ENCODE data around the gene LAG3. TPM values are rescaled to one million over a fixed set of nuclear protein-coding genes. Genes with fewer than 3 reads are reported as not detected.

The LAG3 gene
- total RNA-seq, 1 experiment from 2014 or later, result not detected

GRCh38 chr12:6767353-6768319, 4.7 kb upstream of the LAG3 start:
- Histone ChIP-seq H3K36me3 (peaks cover 37% of the 10 kb centered on the region), H3K9me3 (no peaks in the 10 kb centered on the region), H3K4me3 (peak overlapping the region; percentile 90), H3K27me3 (no peaks in the 10 kb centered on the region)
- no peak for DNase-seq

GRCh38 chr12:6768437-6768914, 3.8 kb upstream of the LAG3 start:
- Histone ChIP-seq H3K4me3 (peak overlapping the region; percentile 90), H3K9me3 (no peaks in the 10 kb centered on the region), H3K27me3 (no peaks in the 10 kb centered on the region), H3K36me3 (peaks cover 37% of the 10 kb centered on the region)
- peak; percentile 48 for DNase-seq

- Histone ChIP-seq H3K4me3 (no peak overlapping the region; the same call in 1 of the 2 replicates), H3K27me3 (no peaks in the 10 kb centered on the region), H3K9me3 (no peaks in the 10 kb centered on the region), H3K36me3 (peaks cover 37% of the 10 kb centered on the region)
- peak; percentile 24 for DNase-seq
These were observed 3.3 kb upstream of the LAG3 start for GRCh38 chr12:6768990-6769389.

- Histone ChIP-seq H3K27me3 (no peaks in the 10 kb centered on the region), H3K4me3 (no peak overlapping the region), H3K36me3 (peaks cover 37% of the 10 kb centered on the region), H3K9me3 (no peaks in the 10 kb centered on the region)
- no peak for DNase-seq
These were observed 2.7 kb upstream of the LAG3 start for GRCh38 chr12:6769666-6770065.

GRCh38 chr12:6770094-6770493, 2.2 kb upstream of the LAG3 start:
- H3K36me3 ChIP-seq, result peaks cover 37% of the 10 kb centered on the region
- DNase-seq, result no peak
- no peak overlapping the region for H3K4me3 ChIP-seq
- H3K27me3 ChIP-seq, result no peaks in the 10 kb centered on the region
- no peaks in the 10 kb centered on the region for H3K9me3 ChIP-seq

GRCh38 chr12:6770600-6770999, 1.7 kb upstream of the LAG3 start:
- Histone ChIP-seq H3K27me3 (no peaks in the 10 kb centered on the region), H3K36me3 (peaks cover 37% of the 10 kb centered on the region), H3K4me3 (no peak overlapping the region), H3K9me3 (no peaks in the 10 kb centered on the region)
- no peak for DNase-seq

GRCh38 chr12:6771091-6771495, 1.2 kb upstream of the LAG3 start:
- DNase-seq, result no peak
- peaks cover 37% of the 10 kb centered on the region for H3K36me3 ChIP-seq
- no peak overlapping the region for H3K4me3 ChIP-seq
- H3K27me3 ChIP-seq, result no peaks in the 10 kb centered on the region
- H3K9me3 ChIP-seq, result no peaks in the 10 kb centered on the region

GRCh38 chr12:6771509-6772330, 600 bp upstream of the LAG3 start:
- peaks cover 37% of the 10 kb centered on the region for H3K36me3 ChIP-seq
- no peak overlapping the region for H3K4me3 ChIP-seq
- no peak for DNase-seq

GRCh38 chr12:6772726-6773589, 638 bp downstream of the LAG3 start:
- no peaks in the 10 kb centered on the region for H3K27me3 ChIP-seq
- no peak overlapping the region for H3K4me3 ChIP-seq
- H3K36me3 ChIP-seq, result peaks cover 33% of the 10 kb centered on the region
- H3K9me3 ChIP-seq, result no peaks in the 10 kb centered on the region
- DNase-seq, result no peak

More at GRCh38 chr12:6771509-6772330, 600 bp upstream of the LAG3 start:
- no peaks in the 10 kb centered on the region for H3K27me3 ChIP-seq
- H3K9me3 ChIP-seq, result no peaks in the 10 kb centered on the region

- Histone ChIP-seq H3K36me3 (peaks cover 25% of the 10 kb centered on the region), H3K9me3 (no peaks in the 10 kb centered on the region), H3K27me3 (no peaks in the 10 kb centered on the region), H3K4me3 (no peak overlapping the region)
- DNase-seq, result no peak
These were observed 1.5 kb downstream of the LAG3 start for GRCh38 chr12:6773590-6774351.

GRCh38 chr12:6774499-6775062, 2.3 kb downstream of the LAG3 start:
- Histone ChIP-seq H3K9me3 (no peaks in the 10 kb centered on the region), H3K36me3 (peaks cover 18% of the 10 kb centered on the region), H3K27me3 (no peaks in the 10 kb centered on the region), H3K4me3 (no peak overlapping the region)
- no peak for DNase-seq

- Histone ChIP-seq H3K27me3 (no peaks in the 10 kb centered on the region), H3K9me3 (no peaks in the 10 kb centered on the region), H3K36me3 (peaks cover 12% of the 10 kb centered on the region), H3K4me3 (no peak overlapping the region)
- DNase-seq, result no peak
These were observed 3.2 kb downstream of the LAG3 start for GRCh38 chr12:6775185-6776174.

GRCh38 chr12:6777386-6777785, 5.1 kb downstream of the LAG3 start:
- DNase-seq, result no peak
- H3K36me3 ChIP-seq, result no peaks in the 10 kb centered on the region
- H3K4me3 ChIP-seq, result no peak overlapping the region
- H3K9me3 ChIP-seq, result no peaks in the 10 kb centered on the region
- H3K27me3 ChIP-seq, result no peaks in the 10 kb centered on the region

GRCh38 chr12:6778217-6778573, 5.9 kb downstream of the LAG3 start:
- DNase-seq, result peak; percentile 20
- H3K36me3 ChIP-seq, result no peaks in the 10 kb centered on the region
- no peaks in the 10 kb centered on the region for H3K9me3 ChIP-seq
- no peaks in the 10 kb centered on the region for H3K27me3 ChIP-seq
- H3K4me3 ChIP-seq, result no peak overlapping the region
